GM13976 (cell line): ENCODE measurements around the gene CCDC6.

ENCODE experiments used
- DNase-seq: peaks from one replicate; pipeline ENCODE4 v3.0.0; 2012; ENCODE audit warnings: low spot score
- in situ Hi-C: fragments of 300-500 bp; cut with MboI; formaldehyde crosslinking; loops from one replicate; pipeline ENCODE4 v1.12.0; 2022; ENCODE audit warnings: low sequenced_read_pairs, mixed read lengths, inconsistent platforms; ENCODE audit not compliant: unreplicated experiment
- TF ChIP-seq, protein P1 (sequence below): IDR thresholded peaks from 2 replicates; pipeline ENCODE4 v1.5.1; 2012; ENCODE audit warnings: borderline replicate concordance, mild to moderate bottlenecking; ENCODE audit not compliant: insufficient read depth; ENCODE audit errors: extremely low read depth, missing control alignments, control extremely low read depth

CCDC6 gene

DNA sequence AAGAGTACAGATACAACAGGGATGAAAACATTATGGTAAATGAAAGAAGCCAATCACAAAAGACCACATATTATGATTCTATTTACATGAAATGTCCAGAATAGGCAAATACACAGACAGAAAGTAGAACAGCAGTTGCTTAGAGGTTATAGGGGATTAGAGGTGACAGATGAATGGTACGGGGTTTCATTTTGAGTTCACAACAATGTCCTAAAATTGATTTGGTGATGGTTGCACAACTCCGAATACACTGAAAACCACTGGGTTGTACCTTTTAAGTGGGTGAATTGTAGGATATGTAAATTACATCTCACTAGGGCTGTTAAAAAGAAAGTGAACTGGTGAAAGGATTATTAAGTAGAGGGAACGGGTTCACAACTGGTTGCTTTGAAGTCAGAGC lies 76.8 kb downstream of the CCDC6 start:
- TF ChIP-seq, protein P1, sequence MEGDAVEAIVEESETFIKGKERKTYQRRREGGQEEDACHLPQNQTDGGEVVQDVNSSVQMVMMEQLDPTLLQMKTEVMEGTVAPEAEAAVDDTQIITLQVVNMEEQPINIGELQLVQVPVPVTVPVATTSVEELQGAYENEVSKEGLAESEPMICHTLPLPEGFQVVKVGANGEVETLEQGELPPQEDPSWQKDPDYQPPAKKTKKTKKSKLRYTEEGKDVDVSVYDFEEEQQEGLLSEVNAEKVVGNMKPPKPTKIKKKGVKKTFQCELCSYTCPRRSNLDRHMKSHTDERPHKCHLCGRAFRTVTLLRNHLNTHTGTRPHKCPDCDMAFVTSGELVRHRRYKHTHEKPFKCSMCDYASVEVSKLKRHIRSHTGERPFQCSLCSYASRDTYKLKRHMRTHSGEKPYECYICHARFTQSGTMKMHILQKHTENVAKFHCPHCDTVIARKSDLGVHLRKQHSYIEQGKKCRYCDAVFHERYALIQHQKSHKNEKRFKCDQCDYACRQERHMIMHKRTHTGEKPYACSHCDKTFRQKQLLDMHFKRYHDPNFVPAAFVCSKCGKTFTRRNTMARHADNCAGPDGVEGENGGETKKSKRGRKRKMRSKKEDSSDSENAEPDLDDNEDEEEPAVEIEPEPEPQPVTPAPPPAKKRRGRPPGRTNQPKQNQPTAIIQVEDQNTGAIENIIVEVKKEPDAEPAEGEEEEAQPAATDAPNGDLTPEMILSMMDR, result no peak
- in situ Hi-C loops, result no loop called here
- peak; percentile 23 for DNase-seq

DNA sequence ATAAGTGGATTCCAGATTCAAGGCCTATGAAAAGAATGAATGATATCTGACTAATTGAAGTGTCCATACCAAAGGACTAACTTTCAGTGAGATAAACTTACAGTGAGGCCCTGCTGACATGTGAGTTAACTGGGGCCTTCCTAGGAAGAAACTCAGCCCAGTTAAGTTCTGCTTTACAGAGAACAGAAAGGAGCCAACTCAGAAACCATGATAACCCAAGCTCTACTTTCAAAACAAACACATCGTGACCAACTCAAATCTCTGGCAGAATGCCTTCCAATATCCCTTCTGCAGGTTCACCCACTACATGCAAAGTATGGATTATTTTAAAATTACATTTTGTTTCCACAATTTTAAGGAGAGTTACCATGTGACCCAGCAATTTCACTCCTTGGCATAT lies 77.3 kb downstream of the CCDC6 start:
- in situ Hi-C loops, result no loop called here
- TF ChIP-seq, protein P1, result no peak
- no peak for DNase-seq

- no peak for DNase-seq
- in situ Hi-C loops, result no loop called here
- TF ChIP-seq, protein P1, result no peak
Observed at GRCh38 chr10:59825932-59826331, 80.4 kb downstream of the CCDC6 start.

DNA sequence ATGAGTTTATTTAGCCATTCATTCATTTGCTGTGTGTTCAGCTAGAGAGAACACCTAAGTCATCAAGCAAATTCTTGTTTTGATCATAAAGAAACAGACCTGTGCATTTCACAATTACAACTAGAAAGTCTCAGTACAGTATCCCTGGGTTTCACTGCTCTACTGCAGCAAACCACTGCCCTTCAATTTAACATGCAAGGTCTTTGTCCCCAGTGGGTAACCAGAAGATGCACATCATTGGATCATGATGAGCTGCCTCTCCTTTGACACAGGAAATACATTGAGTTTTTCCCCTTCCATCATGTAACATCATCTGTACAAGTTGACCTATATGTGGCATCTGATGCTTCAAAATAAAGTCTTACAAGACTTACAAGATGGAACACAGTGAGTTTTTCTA lies 82.6 kb downstream of the CCDC6 start:
- in situ Hi-C loops, result loop anchor here (25.0 kb wide), 1 partner anchor 1036 kb away; no protein-coding TSS in a partner anchor
- DNase-seq, result no peak
- TF ChIP-seq, protein P1, result no peak

GRCh38 chr10:59823111-59823510 lies 83.2 kb downstream of the CCDC6 start:
- no peak for DNase-seq
- in situ Hi-C loops, result loop anchor here (25.0 kb wide), 1 partner anchor 1036 kb away; no protein-coding TSS in a partner anchor
- TF ChIP-seq, protein P1, result no peak

DNA sequence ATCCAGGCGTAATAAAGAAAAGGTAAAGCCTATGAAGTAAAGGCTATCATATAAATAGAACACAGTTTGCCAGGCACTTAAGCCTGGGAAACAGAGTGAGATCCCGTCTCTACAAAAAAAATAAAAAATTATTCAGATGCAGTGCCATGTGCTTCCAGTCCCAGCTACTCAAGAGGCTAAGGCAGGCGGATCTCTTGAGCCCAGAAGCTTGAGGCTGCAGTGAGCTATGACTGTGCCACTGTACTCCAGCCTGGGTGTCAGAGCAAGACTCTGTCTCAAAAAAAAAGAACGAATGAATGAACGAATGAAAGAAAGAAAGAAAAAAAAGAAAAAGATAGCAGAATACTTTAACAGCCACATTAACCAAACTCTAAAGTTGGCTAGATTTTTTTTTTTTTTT lies 85.9 kb downstream of the CCDC6 start:
- no peak for DNase-seq
- TF ChIP-seq, protein P1, result no peak
- in situ Hi-C loops, result loop anchor here (25.0 kb wide), 1 partner anchor 1033 kb away; no protein-coding TSS in a partner anchor
